Kidney (tissue), 14 donors: ENCODE data around the gene ENOSF1. TPM values are rescaled to one million over a fixed set of nuclear protein-coding genes. Genes with fewer than 3 reads are reported as not detected.
A peak's percentile ranks its signal among the peaks of the same experiment; 100 is the strongest.

ENCODE experiments used
- DNase-seq, 5 donors: peaks; one replicate each; pipeline ENCODE4 v3.0.0-alpha.2; 2013 to 2020
- FAIRE-seq: peaks from 2 replicates; lab custom pipeline; 2012; peaks lifted over from hg19 to GRCh38; lab: Jason Lieb, UNC
- H3K27ac ChIP-seq, 2 donors: one replicate each; pipeline ENCODE4 v1.7.0; 2013; ENCODE audit warnings: low read depth in 2 of 2, low read length in 2 of 2, inconsistent platforms in 1 of 2
- H3K27me3 ChIP-seq: one replicate; pipeline ENCODE4 v1.7.1; 2013; ENCODE audit warnings: low read length, inconsistent platforms; ENCODE audit not compliant: control insufficient read depth, insufficient read depth
- H3K36me3 ChIP-seq, 3 donors: one replicate each; pipeline versions ENCODE4 v1.7.0 to v1.7.1; 2013; ENCODE audit warnings: low read length in 3 of 3, control low read depth in 1 of 3, inconsistent platforms in 1 of 3; ENCODE audit not compliant: insufficient read depth in 3 of 3, control insufficient read depth in 2 of 3
- H3K4me1 ChIP-seq, 3 donors: one replicate each; pipeline versions ENCODE4 v1.7.0 to v1.7.1; 2013; ENCODE audit warnings: low read length in 3 of 3, inconsistent platforms in 1 of 3, low read depth in 1 of 3; ENCODE audit not compliant: control insufficient read depth in 2 of 3, insufficient read depth in 2 of 3
- H3K4me3 ChIP-seq, 3 donors: one replicate each; pipeline versions ENCODE4 v1.7.0 to v1.8.1; 2013; ENCODE audit warnings: low read length in 3 of 3, control low read depth in 1 of 3, inconsistent platforms in 1 of 3
- H3K9ac ChIP-seq, 3 donors: one replicate each; pipeline versions ENCODE4 v1.7.0 to v1.7.1; 2013; ENCODE audit warnings: low read length in 3 of 3, control low read depth in 1 of 3, inconsistent platforms in 1 of 3
- H3K9me3 ChIP-seq, 3 donors: one replicate each; pipeline versions ENCODE4 v1.7.0 to v1.7.1; 2013; ENCODE audit warnings: low read length in 3 of 3, control low read depth in 1 of 3, inconsistent platforms in 1 of 3; ENCODE audit not compliant: control insufficient read depth in 2 of 3, insufficient read depth in 1 of 3
- intact Hi-C: fragments of 100-400 bp; cut with DNase I; formaldehyde crosslinking; loops from one replicate; pipeline ENCODE4 v1.11.1; 2022
- polyA plus RNA-seq: library from polyadenylated mRNA; stranded (reverse); fragments of 350-450 nt; fragmentation: Illumina TruSeq; extraction: RNeasy Lipid Tissue Mini Kit (QIAGEN cat#74804); gene quantifications from one replicate; pipeline ENCODE4 v1.2.3, GENCODE V29; 2014; ENCODE audit warnings: low read depth, low replicate concordance; ENCODE audit not compliant: insufficient read depth
- total RNA-seq: library from RNA; stranded (reverse); fragmentation: NEBNext Ultra II Directional; extraction: Animal tissue kit (Norgen Biotek cat#: 25700); gene quantifications from one replicate; pipeline ENCODE4 v1.2.1, GENCODE V29; 2021
- TF ChIP-seq, protein P1 (sequence below): IDR thresholded peaks from 3 replicates; pipeline ENCODE4 v1.5.1; 2012; ENCODE audit warnings: mild to moderate bottlenecking, moderate library complexity, borderline replicate concordance; ENCODE audit not compliant: insufficient read depth; ENCODE audit errors: extremely low read depth
- donor health status: control.
- donor health status: control.
- donor health status: control.
- donor health status: control.
- donor health status: control.
- donor health status: DM: yes; HTN: yes; CAD: no.
- donor health status: Normal renal cell carcinoma (clear cell type).

Gene ENOSF1
- total and polyA plus RNA-seq, 2 donors from 2014 or later: 110 to 132 TPM

- Histone ChIP-seq H3K9ac (no peak overlapping the region), H3K36me3 (no peaks in the 10 kb centered on the region), H3K4me1 (no peaks in the 10 kb centered on the region), H3K27me3 (no peaks in the 10 kb centered on the region), H3K27ac (no peak overlapping the region), H3K9me3 (no peaks in the 10 kb centered on the region), H3K4me3 (no peak overlapping the region)
- TF ChIP-seq, protein P1, sequence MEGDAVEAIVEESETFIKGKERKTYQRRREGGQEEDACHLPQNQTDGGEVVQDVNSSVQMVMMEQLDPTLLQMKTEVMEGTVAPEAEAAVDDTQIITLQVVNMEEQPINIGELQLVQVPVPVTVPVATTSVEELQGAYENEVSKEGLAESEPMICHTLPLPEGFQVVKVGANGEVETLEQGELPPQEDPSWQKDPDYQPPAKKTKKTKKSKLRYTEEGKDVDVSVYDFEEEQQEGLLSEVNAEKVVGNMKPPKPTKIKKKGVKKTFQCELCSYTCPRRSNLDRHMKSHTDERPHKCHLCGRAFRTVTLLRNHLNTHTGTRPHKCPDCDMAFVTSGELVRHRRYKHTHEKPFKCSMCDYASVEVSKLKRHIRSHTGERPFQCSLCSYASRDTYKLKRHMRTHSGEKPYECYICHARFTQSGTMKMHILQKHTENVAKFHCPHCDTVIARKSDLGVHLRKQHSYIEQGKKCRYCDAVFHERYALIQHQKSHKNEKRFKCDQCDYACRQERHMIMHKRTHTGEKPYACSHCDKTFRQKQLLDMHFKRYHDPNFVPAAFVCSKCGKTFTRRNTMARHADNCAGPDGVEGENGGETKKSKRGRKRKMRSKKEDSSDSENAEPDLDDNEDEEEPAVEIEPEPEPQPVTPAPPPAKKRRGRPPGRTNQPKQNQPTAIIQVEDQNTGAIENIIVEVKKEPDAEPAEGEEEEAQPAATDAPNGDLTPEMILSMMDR: no peak
- no peak for FAIRE-seq
- intact Hi-C loops: no loop called here
- no peak for DNase-seq
These were observed 4.6 kb upstream of the ENOSF1 start for GRCh38 chr18:717003-717402.

GRCh38 chr18:715626-716025 lies 3.2 kb upstream of the ENOSF1 start:
- Histone ChIP-seq H3K27me3 (no peaks in the 10 kb centered on the region), H3K9ac (no peak overlapping the region), H3K27ac (no peak overlapping the region), H3K36me3 (no peaks in the 10 kb centered on the region), H3K9me3 (no peaks in the 10 kb centered on the region), H3K4me1 (peaks cover 0 to 4% (median under 1%) of the 10 kb centered on the region in 3 donors), H3K4me3 (no peak overlapping the region)
- DNase-seq (no peak), FAIRE-seq (no peak)
- intact Hi-C loops: no loop called here
- TF ChIP-seq, protein P1: no peak

- TF ChIP-seq, protein P1: no peak
- Histone ChIP-seq H3K27me3 (no peaks in the 10 kb centered on the region), H3K9me3 (no peaks in the 10 kb centered on the region), H3K9ac (no peak overlapping the region), H3K36me3 (no peaks in the 10 kb centered on the region), H3K4me3 (peak overlapping the region in 2 of 3 donors; percentile 42 to 47), H3K4me1 (peaks cover 2 to 5% (median 4%) of the 10 kb centered on the region in 3 donors), H3K27ac (peak overlapping the region in 1 of 2 donors; percentile 68)
- FAIRE-seq: no peak
- intact Hi-C loops: no loop called here
- DNase-seq: no peak
These were observed 683 bp upstream of the ENOSF1 start for GRCh38 chr18:713135-713490.
